Activated CD8-positive, alpha-beta memory T cell treated with anti-CD3 and anti-CD28 coated beads for 48 hours (primary cell): ENCODE measurements around the gene CSMD2.

Experiments
- DNase-seq, 3 experiments: peaks; one replicate each; pipeline ENCODE4 v3.0.0-alpha.2; 2020; ENCODE audit warnings: low read depth in 2 of 3, low spot score in 2 of 3

Gene CSMD2

GRCh38 chr1:34007760-34008159 lies 157.3 kb downstream of the CSMD2 start:
- DNase-seq, result no peak

DNA sequence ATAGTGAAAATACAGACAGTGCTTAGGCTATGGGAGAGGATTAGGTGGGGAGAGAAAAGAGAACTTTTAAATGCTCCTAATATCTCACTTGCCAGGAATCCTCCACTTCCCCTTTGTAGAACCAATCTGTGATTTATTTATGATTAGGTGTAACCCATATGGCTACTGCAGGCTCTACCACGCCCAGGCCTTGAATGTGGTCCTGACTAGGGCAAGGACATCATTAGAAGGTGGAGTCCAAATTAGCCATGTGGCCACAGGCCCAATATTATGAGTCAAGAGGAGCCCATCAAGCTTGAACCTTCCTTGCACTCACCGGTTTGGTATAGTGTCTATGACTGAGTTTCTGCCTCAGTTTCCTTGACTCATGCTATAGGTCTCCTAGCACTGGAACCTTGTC lies 159.7 kb downstream of the CSMD2 start:
- no peak for DNase-seq

DNA sequence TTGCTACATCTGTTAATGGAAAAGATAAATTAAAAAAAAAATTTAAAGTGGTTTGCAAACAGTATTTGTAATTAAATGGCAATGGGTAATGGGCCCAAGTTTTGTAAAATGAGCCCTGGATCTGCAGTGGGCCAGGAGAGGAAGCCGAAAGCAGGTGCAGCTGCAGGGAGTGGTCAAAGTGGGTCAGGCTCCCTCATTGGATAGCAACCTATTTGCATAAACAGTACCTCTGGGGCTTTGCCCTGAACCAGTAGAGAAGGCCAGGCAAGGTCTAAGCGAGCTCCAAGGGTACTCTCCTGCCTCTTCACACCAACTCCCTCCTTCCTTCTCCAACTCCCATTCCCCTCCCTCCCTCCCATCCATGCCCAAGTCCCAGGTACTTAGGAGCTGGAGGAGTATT lies 162.2 kb downstream of the CSMD2 start:
- no peak for DNase-seq

- DNase-seq, result no peak
Measured at GRCh38 chr1:33997127-33998036, 167.6 kb downstream of the CSMD2 start.

- DNase-seq, result no peak
Measured at GRCh38 chr1:33996281-33996680, 168.7 kb downstream of the CSMD2 start.

- DNase-seq, result no peak
Measured at GRCh38 chr1:33993301-33993700, 171.7 kb downstream of the CSMD2 start.

DNA sequence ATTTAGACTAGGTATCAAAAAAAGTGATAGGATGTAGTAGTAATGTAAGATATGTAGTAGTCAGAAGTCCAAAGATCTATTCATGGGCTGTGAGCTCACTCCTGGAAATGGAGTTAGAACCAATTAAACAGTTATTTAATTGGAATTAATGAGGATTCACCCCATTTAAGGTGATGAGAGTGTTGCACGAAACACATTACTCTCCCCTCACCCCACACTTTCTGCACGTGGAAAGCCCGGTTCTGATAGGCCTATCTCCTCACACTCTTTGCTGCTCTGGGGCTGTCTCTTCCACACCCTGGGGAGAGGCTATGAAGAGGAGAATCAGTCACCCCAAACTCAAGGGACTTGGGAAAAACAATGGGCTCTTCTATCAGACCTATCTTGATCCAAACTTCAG lies 174.7 kb downstream of the CSMD2 start:
- no peak for DNase-seq

DNA sequence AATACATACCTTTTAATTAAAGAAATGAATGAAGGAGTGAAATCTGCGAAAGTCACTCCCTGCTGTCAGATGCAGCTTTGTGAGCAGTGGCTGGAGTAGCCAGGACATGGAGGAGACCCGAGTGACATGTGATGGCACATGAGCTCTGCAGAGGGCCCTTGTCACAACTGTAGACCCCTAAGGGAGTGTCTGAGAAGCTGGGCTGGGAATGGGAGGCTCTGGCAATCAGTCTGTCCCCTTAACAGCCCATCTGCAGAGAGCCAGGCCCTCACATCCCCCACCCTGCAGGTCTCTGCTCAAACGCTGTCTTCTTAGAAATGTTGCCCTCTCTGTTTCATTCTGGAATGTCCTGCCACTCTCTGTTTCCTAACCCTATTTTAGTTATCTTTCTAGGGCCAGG lies 176.9 kb downstream of the CSMD2 start:
- no peak for DNase-seq

DNA sequence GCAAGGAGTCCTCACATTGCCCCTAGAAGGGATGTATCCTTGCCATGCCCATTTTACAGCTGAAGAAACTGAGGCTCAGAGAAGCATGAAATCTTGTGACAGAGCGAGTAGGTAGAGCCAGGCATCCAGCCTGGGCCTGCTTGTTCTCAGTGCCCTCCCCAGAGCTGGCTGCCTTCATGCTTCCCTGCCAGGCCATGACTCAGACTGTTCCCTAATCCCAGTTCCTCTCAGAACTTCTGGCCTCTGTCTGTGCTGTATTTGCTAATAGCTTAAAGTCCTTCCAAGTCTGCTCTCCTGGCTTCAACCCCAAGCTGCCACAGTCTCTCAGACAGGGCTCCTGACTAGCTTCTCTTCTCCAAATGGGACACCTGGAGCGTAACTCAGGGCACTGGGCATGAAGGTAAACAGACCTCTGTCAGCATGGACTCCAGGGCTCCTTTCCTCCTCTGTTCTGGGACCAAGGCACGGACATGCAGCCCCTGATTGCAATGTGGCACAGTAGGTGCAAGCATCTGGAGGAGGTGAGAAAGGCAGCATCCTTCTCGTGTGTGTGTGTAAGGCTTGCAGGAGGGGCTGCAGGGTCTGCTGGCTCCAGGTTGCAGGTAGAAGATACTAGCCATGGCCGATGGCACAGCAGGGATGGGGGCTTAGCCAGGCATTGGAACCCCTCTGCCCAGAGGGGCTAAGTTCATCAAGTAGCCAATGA lies 178.5 kb downstream of the CSMD2 start:
- no peak for DNase-seq

GRCh38 chr1:33985656-33986055 lies 179.4 kb downstream of the CSMD2 start:
- no peak for DNase-seq

GRCh38 chr1:33984906-33985565 lies 180.0 kb downstream of the CSMD2 start:
- DNase-seq, result no peak

GRCh38 chr1:33982419-33982818 lies 182.6 kb downstream of the CSMD2 start:
- no peak for DNase-seq

DNA sequence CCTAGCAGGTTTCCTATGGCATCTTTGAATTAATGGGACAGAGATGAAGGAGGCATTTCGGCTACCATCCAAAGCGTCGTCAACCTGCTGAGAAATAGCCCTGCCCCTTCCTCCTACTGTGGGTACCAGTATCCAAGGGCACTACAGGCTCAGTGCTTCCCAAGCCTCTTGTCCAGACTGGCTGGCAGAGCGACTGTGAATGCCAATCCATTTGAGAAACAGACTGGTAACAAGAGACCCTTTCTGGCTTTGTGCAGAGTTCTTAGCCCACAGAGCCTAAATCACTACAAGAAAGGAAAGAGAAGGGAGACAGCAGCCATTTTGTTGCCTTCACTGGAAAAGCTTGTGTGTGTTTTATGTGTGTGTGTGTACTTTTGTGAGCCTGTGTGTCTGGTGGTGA lies 185.7 kb downstream of the CSMD2 start:
- no peak for DNase-seq

DNA sequence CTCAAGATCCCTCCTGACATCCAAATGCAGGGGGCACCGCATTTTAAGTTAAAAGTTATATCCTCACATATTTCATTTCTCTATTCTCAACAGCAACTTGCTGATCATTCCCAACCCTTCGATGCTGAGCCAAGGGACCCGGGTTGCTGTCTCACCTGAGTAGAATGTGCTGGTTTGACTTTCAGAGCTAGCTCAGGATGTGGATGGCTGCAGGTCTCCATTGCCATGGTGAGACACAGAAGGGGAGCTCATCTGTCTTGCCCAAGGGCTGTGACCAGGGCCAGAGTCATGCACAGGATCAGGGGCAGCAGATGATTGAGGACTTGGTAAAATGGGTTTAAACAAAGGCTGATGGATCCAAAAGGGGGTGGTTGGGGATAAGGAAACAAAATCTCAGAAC lies 189.1 kb downstream of the CSMD2 start:
- DNase-seq, result no peak

- no peak for DNase-seq
Measured at GRCh38 chr1:33973799-33974545, 191.1 kb downstream of the CSMD2 start.

GRCh38 chr1:33972676-33973395 lies 192.2 kb downstream of the CSMD2 start:
- no peak for DNase-seq

DNA sequence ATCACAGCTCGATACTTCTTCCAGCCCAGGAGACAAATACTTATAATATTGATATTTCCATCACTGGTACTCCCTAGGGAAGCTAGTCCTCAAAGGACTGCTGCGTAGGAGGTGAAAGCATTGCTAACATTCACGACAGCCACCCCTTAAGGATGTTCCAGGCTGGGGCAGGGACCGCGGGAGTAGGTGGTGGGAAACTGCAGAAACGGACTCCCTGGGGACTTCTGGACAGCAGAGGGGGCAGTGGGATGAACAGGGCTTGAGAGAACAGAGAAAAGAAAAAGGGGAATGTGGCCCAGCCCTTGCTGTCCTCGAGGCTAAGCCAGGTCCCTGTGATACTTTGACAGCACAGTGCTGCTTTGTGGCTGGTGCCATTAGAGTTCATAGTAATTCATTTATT lies 193.1 kb downstream of the CSMD2 start:
- no peak for DNase-seq

DNA sequence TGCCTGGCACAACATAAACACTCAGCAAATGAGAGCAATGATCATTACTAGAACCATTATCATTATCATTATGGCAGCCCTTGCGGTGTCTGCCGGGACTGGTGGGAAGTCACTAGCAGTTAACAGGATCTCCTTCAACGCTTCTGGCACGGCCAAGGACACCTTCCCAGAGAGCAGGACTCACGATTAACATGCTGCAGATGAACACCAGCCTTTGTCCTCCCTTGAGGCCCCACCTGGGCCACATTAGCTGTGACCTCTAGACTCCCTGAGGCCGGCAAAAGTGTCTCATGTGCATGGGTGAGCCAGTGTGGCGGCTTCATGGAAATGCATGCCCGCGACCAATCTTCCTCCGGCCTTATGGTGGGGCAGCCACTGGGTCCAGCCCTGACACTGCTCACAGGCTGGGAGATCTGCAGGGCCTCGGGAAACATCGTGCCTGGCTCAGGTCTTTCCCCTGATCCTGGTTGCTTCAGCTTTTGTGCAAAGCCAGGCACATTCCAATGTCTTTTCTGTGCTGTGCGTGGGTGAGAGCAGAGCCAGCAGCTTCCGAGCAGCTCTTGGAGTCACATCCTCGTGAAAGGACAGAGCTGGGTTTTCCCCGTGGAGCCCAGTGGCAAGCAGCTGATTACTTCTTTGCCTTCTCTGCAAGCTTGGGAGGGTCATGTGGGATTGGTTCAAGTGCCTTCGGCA lies 193.9 kb downstream of the CSMD2 start:
- DNase-seq, result no peak

GRCh38 chr1:33970148-33970825 lies 194.7 kb downstream of the CSMD2 start:
- no peak for DNase-seq
